ENCODE results near the gene CDKAL1.

DNA sequence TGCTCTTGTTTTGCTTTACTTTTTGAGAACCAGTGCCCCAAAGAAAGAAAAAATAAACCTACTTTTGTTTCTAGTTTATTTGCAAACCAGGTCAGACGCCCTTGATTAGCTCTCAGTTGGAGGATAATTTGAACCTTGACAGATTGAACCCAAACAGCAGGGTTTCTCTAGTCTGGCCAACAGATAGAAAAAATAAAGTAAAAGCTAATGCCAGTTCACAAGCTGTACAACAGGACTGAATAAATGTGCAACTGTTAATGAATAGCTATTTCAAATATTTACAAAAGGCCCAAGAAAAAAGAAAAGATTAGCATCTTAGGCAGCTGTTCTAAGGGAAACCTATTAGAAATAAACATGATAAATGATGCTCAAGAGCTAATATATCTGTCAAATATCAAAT, 331.8 kb downstream of the CDKAL1 start:
- TF ChIP-seq, protein P1, sequence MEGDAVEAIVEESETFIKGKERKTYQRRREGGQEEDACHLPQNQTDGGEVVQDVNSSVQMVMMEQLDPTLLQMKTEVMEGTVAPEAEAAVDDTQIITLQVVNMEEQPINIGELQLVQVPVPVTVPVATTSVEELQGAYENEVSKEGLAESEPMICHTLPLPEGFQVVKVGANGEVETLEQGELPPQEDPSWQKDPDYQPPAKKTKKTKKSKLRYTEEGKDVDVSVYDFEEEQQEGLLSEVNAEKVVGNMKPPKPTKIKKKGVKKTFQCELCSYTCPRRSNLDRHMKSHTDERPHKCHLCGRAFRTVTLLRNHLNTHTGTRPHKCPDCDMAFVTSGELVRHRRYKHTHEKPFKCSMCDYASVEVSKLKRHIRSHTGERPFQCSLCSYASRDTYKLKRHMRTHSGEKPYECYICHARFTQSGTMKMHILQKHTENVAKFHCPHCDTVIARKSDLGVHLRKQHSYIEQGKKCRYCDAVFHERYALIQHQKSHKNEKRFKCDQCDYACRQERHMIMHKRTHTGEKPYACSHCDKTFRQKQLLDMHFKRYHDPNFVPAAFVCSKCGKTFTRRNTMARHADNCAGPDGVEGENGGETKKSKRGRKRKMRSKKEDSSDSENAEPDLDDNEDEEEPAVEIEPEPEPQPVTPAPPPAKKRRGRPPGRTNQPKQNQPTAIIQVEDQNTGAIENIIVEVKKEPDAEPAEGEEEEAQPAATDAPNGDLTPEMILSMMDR (IDR thresholded peaks at IDR 0.05): no peak
- TF ChIP-seq POLR2AphosphoS5 (IDR thresholded peaks at IDR 0.05): no peak
- TF ChIP-seq EP300 (IDR thresholded peaks at IDR 0.05): no peak
